SH-SY5Y (cell line): ENCODE measurements around the gene TSEN2.

Source experiments
- GATA2 ChIP-seq: IDR thresholded peaks from 2 replicates; pipeline ENCODE4 v1.6.1; 2011; ENCODE audit warnings: mild to moderate bottlenecking, low read depth, low read length
- GATA3 ChIP-seq: IDR thresholded peaks from 2 replicates; pipeline ENCODE4 v1.6.1; 2011; ENCODE audit warnings: low read depth, mild to moderate bottlenecking, low read length, moderate library complexity

Gene TSEN2

GRCh38 chr3:12512534-12513118 lies 28.3 kb downstream of the TSEN2 start:
- TF ChIP-seq GATA2 (no peak), GATA3 (peak; percentile 50; the same call in 1 of the 2 replicates)

- TF ChIP-seq GATA3 (no peak), GATA2 (no peak)
Measured at GRCh38 chr3:12513694-12514446, 29.6 kb downstream of the TSEN2 start.

GRCh38 chr3:12515631-12516030 lies 31.4 kb downstream of the TSEN2 start:
- TF ChIP-seq GATA3 (no peak), GATA2 (no peak)

GRCh38 chr3:12516873-12517272 lies 32.6 kb downstream of the TSEN2 start:
- TF ChIP-seq GATA3 (no peak), GATA2 (no peak)

- TF ChIP-seq GATA3 (no peak), GATA2 (no peak)
Measured at GRCh38 chr3:12518261-12519028, 34.2 kb downstream of the TSEN2 start.

GRCh38 chr3:12521010-12521409 lies 36.7 kb downstream of the TSEN2 start:
- TF ChIP-seq GATA2: no peak
- TF ChIP-seq GATA3: no peak

GRCh38 chr3:12522721-12523120 lies 38.4 kb downstream of the TSEN2 start:
- TF ChIP-seq GATA2 (no peak), GATA3 (no peak)

- no peak for TF ChIP-seq GATA2
- TF ChIP-seq GATA3: no peak
Measured at GRCh38 chr3:12527757-12528143, 43.5 kb downstream of the TSEN2 start.

- TF ChIP-seq GATA2 (no peak), GATA3 (no peak)
Measured at GRCh38 chr3:12532182-12532581, 47.9 kb downstream of the TSEN2 start.

- TF ChIP-seq GATA2 (no peak), GATA3 (no peak)
Measured at GRCh38 chr3:12536423-12536822, 52.1 kb downstream of the TSEN2 start.

GRCh38 chr3:12541625-12542024 lies 57.3 kb downstream of the TSEN2 start:
- no peak for TF ChIP-seq GATA2

- TF ChIP-seq GATA2 (no peak), GATA3 (no peak)
Measured at GRCh38 chr3:12544652-12545472, 60.6 kb downstream of the TSEN2 start.

GRCh38 chr3:12545473-12545791 lies 61.2 kb downstream of the TSEN2 start, which contains the start of gene MKRN2OS:
Gene MKRN2OS, minus strand, starts transcription at chr3:12545499. Its CDS starts 35 bp downstream, at chr3:12545464.
- TF ChIP-seq GATA2 (no peak), GATA3 (no peak)

- TF ChIP-seq GATA2 (no peak), GATA3 (no peak)
Measured at GRCh38 chr3:12549971-12550760, 65.9 kb downstream of the TSEN2 start.
